ENCODE results near the gene GLIS1. TPM values are rescaled to one million over a fixed set of nuclear protein-coding genes. Genes with fewer than 3 reads are reported as not detected.

GLIS1 gene
- total and polyA plus RNA-seq, 5 donors from 2014 or later = not detected

- H3K36me3 Mint-ChIP-seq = no peaks in the 10 kb centered on the region
- no peaks in the 10 kb centered on the region for H3K9me3 Mint-ChIP-seq
- no peaks in the 10 kb centered on the region for H3K27me3 ChIP-seq (ENCODE audit: control insufficient read depth, insufficient read depth, low read length)
- H3K36me3 ChIP-seq (ENCODE audit: control insufficient read depth, insufficient read depth, low read length) = no peaks in the 10 kb centered on the region
- H3K4me1 ChIP-seq (ENCODE audit: control insufficient read depth, insufficient read depth, low read length, poor library complexity, severe bottlenecking) = peaks cover 5% of the 10 kb centered on the region
- H3K4me3 Mint-ChIP-seq = no peak overlapping the region
- H3K4me1 Mint-ChIP-seq = peaks cover 0 to 14% (median 7%) of the 10 kb centered on the region in 4 donors
- H3K27ac Mint-ChIP-seq = no peak overlapping the region
- H3K27ac ChIP-seq (ENCODE audit: insufficient read depth, low read length, poor library complexity, severe bottlenecking) = no peak overlapping the region
- no peak overlapping the region for H3K4me3 ChIP-seq (ENCODE audit: low read depth, low read length)
- ATAC-seq (ENCODE audit: low read depth in 2 of 2) = no peak
- no peaks in the 10 kb centered on the region for H3K27me3 Mint-ChIP-seq
- DNase-seq = no peak
- no peaks in the 10 kb centered on the region for H3K9me3 ChIP-seq (ENCODE audit: control insufficient read depth in 2 of 2, low read length in 2 of 2)
Measured at GRCh38 chr1:53583021-53583867, 155.7 kb downstream of the GLIS1 start.

DNA sequence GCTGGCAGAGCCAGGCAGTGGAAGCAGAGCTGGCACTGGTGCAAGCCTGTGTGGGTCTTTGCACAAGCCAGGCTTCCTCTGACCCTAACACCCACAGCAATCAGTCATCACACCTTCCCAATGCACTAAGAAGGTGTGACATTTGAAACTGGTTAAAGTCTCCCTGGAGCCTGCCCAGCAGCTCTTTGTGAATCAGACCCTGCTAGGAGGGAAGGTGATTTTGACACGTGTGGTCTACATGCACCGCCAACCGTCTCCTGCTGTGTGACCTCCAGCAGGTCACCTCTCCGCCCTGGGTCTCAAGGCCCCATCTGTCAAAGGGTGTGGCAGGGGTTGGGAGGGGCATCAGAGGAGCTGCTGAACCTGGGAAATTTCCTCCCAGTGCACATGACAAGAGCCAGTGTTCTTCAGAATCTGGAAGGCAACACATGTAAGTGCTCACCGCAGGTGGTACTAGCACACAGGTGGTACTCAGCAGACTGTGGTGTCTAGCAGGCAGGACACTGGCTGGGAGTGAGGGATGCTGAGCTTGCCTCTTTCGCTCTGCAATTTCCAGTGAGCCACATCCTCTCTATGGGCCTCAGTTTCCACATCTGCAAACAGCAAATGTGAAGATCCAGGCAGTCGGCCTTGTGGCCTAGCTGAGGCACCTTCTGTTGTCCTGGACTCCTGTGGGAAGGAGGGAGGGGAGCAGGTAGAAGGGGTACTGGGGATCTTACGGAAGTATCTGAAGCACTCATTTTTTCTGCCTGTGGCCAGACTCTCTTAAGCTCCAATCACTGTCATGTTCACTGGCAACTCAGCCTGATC, 156.5 kb downstream of the GLIS1 start:
- H3K4me3 Mint-ChIP-seq = no peak overlapping the region
- peaks cover 5% of the 10 kb centered on the region for H3K4me1 ChIP-seq (ENCODE audit: control insufficient read depth, insufficient read depth, low read length, poor library complexity, severe bottlenecking)
- ATAC-seq (ENCODE audit: low read depth in 2 of 2) (no peak), DNase-seq (no peak)
- no peaks in the 10 kb centered on the region for H3K36me3 ChIP-seq (ENCODE audit: control insufficient read depth, insufficient read depth, low read length)
- H3K9me3 ChIP-seq (ENCODE audit: control insufficient read depth in 2 of 2, low read length in 2 of 2) = no peaks in the 10 kb centered on the region
- H3K9me3 Mint-ChIP-seq = no peaks in the 10 kb centered on the region
- no peak overlapping the region for H3K27ac Mint-ChIP-seq
- H3K27ac ChIP-seq (ENCODE audit: insufficient read depth, low read length, poor library complexity, severe bottlenecking) = no peak overlapping the region
- no peak overlapping the region for H3K4me3 ChIP-seq (ENCODE audit: low read depth, low read length)
- no peaks in the 10 kb centered on the region for H3K27me3 Mint-ChIP-seq
- H3K27me3 ChIP-seq (ENCODE audit: control insufficient read depth, insufficient read depth, low read length) = no peaks in the 10 kb centered on the region
- H3K36me3 Mint-ChIP-seq = no peaks in the 10 kb centered on the region
- peaks cover 0 to 14% (median 7%) of the 10 kb centered on the region in 4 donors for H3K4me1 Mint-ChIP-seq

GRCh38 chr1:53581476-53581875, 157.5 kb downstream of the GLIS1 start:
- H3K27ac Mint-ChIP-seq = no peak overlapping the region
- Histone ChIP-seq H3K4me3 (ENCODE audit: low read depth, low read length) (no peak overlapping the region), H3K27ac (ENCODE audit: insufficient read depth, low read length, poor library complexity, severe bottlenecking) (no peak overlapping the region), H3K9me3 (ENCODE audit: control insufficient read depth in 2 of 2, low read length in 2 of 2) (no peaks in the 10 kb centered on the region), H3K27me3 (ENCODE audit: control insufficient read depth, insufficient read depth, low read length) (no peaks in the 10 kb centered on the region), H3K4me1 (ENCODE audit: control insufficient read depth, insufficient read depth, low read length, poor library complexity, severe bottlenecking) (peaks cover 5% of the 10 kb centered on the region), H3K36me3 (ENCODE audit: control insufficient read depth, insufficient read depth, low read length) (no peaks in the 10 kb centered on the region)
- no peaks in the 10 kb centered on the region for H3K36me3 Mint-ChIP-seq
- no peaks in the 10 kb centered on the region for H3K9me3 Mint-ChIP-seq
- H3K4me3 Mint-ChIP-seq = no peak overlapping the region
- no peak for DNase-seq
- ATAC-seq (ENCODE audit: low read depth in 2 of 2) = no peak
- H3K27me3 Mint-ChIP-seq = no peaks in the 10 kb centered on the region
- H3K4me1 Mint-ChIP-seq = peaks cover 0 to 14% (median 7%) of the 10 kb centered on the region in 4 donors

DNA sequence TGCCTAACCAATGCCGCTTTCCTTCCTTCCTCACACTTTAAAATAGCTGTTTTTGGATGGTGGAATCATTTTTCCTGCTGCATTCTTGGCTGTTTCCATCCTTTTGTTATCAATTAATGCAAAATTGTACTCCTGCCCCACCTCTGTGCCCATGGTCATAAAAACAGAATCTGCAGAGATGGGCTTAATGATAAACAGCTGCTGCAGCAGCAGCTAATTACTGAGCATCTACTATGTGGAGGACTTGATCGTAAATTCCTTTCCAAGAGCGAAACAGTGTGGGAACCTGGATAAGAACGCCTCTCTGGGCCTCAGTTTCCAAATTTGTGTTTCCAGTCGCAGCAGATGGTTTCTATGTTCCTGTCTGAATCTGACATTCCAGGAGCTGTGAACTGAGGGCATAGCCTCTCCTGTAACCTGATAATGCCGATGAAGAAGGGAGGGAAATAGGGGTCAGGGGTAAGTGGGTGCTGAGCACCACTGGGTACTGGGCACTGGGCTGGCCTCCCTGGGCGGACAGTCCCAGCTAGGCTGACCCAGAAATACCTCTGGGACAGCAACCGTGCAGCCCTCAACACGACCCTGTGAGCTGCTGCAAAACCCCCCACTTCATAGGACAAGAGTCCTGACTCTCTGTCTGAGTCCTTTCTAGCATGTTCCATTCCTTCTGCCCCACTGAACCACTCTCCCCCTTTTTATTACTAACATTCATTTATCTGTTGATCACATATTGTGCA, 158.1 kb downstream of the GLIS1 start:
- H3K4me1 Mint-ChIP-seq = peaks cover 0 to 14% (median 7%) of the 10 kb centered on the region in 4 donors
- H3K4me3 ChIP-seq (ENCODE audit: low read depth, low read length) = no peak overlapping the region

GRCh38 chr1:53580009-53580400, 159.0 kb downstream of the GLIS1 start:
- H3K4me1 ChIP-seq (ENCODE audit: control insufficient read depth, insufficient read depth, low read length, poor library complexity, severe bottlenecking) = peaks cover under 1% of the 10 kb centered on the region
- no peak overlapping the region for H3K27ac ChIP-seq (ENCODE audit: insufficient read depth, low read length, poor library complexity, severe bottlenecking)
- Mint-ChIP-seq H3K27me3 (no peaks in the 10 kb centered on the region), H3K9me3 (no peaks in the 10 kb centered on the region), H3K27ac (no peak overlapping the region), H3K4me1 (peaks cover 0 to 7% (median 4%) of the 10 kb centered on the region in 4 donors), H3K4me3 (no peak overlapping the region), H3K36me3 (no peaks in the 10 kb centered on the region)
- H3K4me3 ChIP-seq (ENCODE audit: low read depth, low read length) = no peak overlapping the region
- no peaks in the 10 kb centered on the region for H3K36me3 ChIP-seq (ENCODE audit: control insufficient read depth, insufficient read depth, low read length)
- H3K27me3 ChIP-seq (ENCODE audit: control insufficient read depth, insufficient read depth, low read length) = no peaks in the 10 kb centered on the region
- no peaks in the 10 kb centered on the region for H3K9me3 ChIP-seq (ENCODE audit: control insufficient read depth in 2 of 2, low read length in 2 of 2)
- ATAC-seq (ENCODE audit: low read depth in 2 of 2) = no peak
- DNase-seq = no peak

More for the DNA sequence above, 158.1 kb downstream of the GLIS1 start:
- H3K9me3 Mint-ChIP-seq = no peaks in the 10 kb centered on the region
- no peak overlapping the region for H3K27ac Mint-ChIP-seq
- no peaks in the 10 kb centered on the region for H3K36me3 ChIP-seq (ENCODE audit: control insufficient read depth, insufficient read depth, low read length)
- DNase-seq = no peak
- no peaks in the 10 kb centered on the region for H3K36me3 Mint-ChIP-seq
- no peak for ATAC-seq (ENCODE audit: low read depth in 2 of 2)
- H3K9me3 ChIP-seq (ENCODE audit: control insufficient read depth in 2 of 2, low read length in 2 of 2) = no peaks in the 10 kb centered on the region
- no peak overlapping the region for H3K27ac ChIP-seq (ENCODE audit: insufficient read depth, low read length, poor library complexity, severe bottlenecking)
- H3K4me1 ChIP-seq (ENCODE audit: control insufficient read depth, insufficient read depth, low read length, poor library complexity, severe bottlenecking) = peaks cover 5% of the 10 kb centered on the region
- H3K4me3 Mint-ChIP-seq = no peak overlapping the region
- H3K27me3 ChIP-seq (ENCODE audit: control insufficient read depth, insufficient read depth, low read length) = no peaks in the 10 kb centered on the region
- no peaks in the 10 kb centered on the region for H3K27me3 Mint-ChIP-seq

GRCh38 chr1:53579221-53580008, 159.5 kb downstream of the GLIS1 start:
- Histone ChIP-seq H3K4me1 (ENCODE audit: control insufficient read depth, insufficient read depth, low read length, poor library complexity, severe bottlenecking) (no peaks in the 10 kb centered on the region), H3K27me3 (ENCODE audit: control insufficient read depth, insufficient read depth, low read length) (no peaks in the 10 kb centered on the region), H3K27ac (ENCODE audit: insufficient read depth, low read length, poor library complexity, severe bottlenecking) (no peak overlapping the region), H3K9me3 (ENCODE audit: control insufficient read depth in 2 of 2, low read length in 2 of 2) (no peaks in the 10 kb centered on the region), H3K36me3 (ENCODE audit: control insufficient read depth, insufficient read depth, low read length) (no peaks in the 10 kb centered on the region), H3K4me3 (ENCODE audit: low read depth, low read length) (no peak overlapping the region)
- Mint-ChIP-seq H3K9me3 (no peaks in the 10 kb centered on the region), H3K27ac (no peak overlapping the region), H3K4me1 (peaks cover 0 to 1% (median under 1%) of the 10 kb centered on the region in 4 donors), H3K4me3 (no peak overlapping the region), H3K36me3 (no peaks in the 10 kb centered on the region), H3K27me3 (no peaks in the 10 kb centered on the region)
- no peak for DNase-seq
- ATAC-seq (ENCODE audit: low read depth in 2 of 2) = no peak

GRCh38 chr1:53578358-53578757, 160.6 kb downstream of the GLIS1 start:
- H3K9me3 ChIP-seq (ENCODE audit: control insufficient read depth in 2 of 2, low read length in 2 of 2) = no peaks in the 10 kb centered on the region
- Mint-ChIP-seq H3K36me3 (no peaks in the 10 kb centered on the region), H3K9me3 (no peaks in the 10 kb centered on the region), H3K27ac (no peak overlapping the region), H3K27me3 (no peaks in the 10 kb centered on the region), H3K4me1 (no peaks in the 10 kb centered on the region), H3K4me3 (no peak overlapping the region)
- H3K27ac ChIP-seq (ENCODE audit: insufficient read depth, low read length, poor library complexity, severe bottlenecking) = no peak overlapping the region
- no peak for DNase-seq
- no peaks in the 10 kb centered on the region for H3K36me3 ChIP-seq (ENCODE audit: control insufficient read depth, insufficient read depth, low read length)
- H3K4me3 ChIP-seq (ENCODE audit: low read depth, low read length) = no peak overlapping the region
- no peak for ATAC-seq (ENCODE audit: low read depth in 2 of 2)
- H3K4me1 ChIP-seq (ENCODE audit: control insufficient read depth, insufficient read depth, low read length, poor library complexity, severe bottlenecking) = no peaks in the 10 kb centered on the region
- H3K27me3 ChIP-seq (ENCODE audit: control insufficient read depth, insufficient read depth, low read length) = no peaks in the 10 kb centered on the region
